HepG2 (cell line): Measurements from ENCODE around the gene ACSL1. TPM values are rescaled to one million over a fixed set of nuclear protein-coding genes. Genes with fewer than 3 reads are reported as not detected.

Experiments
- ATAC-seq: fragments of 200-7000 bp; cut with Tn5 transposase; 3 replicates; pipeline ENCODE4 v1.9.1; 2020; ENCODE audit warnings: mild to moderate bottlenecking, moderate library complexity
- BruUV-seq: library from RNA; stranded (reverse); fragments of 400-500 nt; replicated peaks from 2 replicates; lab custom pipeline; 2021; lab: Mats Ljungman, UMichigan
- CTCF ChIA-PET: fragments of 300-600 bp; formaldehyde crosslinking; extraction: SDS; loops from one replicate; lab custom pipeline; 2021; ENCODE audit warnings: low total read pairs, inconsistent platforms, low intra/inter-chr PET ratio; lab: Yijun Ruan, JAX
- POLR2A ChIA-PET: fragments of 350-600 bp; sonication (Branson Sonifier 250); formaldehyde crosslinking; loops from one replicate; lab custom pipeline; 2020; ENCODE audit warnings: antibody characterized with exemption, inconsistent platforms; lab: Yijun Ruan, JAX
- DNase-seq: peaks from one replicate; pipeline ENCODE4 v3.0.0-alpha.2; 2015; ENCODE audit warnings: low spot score
- FAIRE-seq: peaks from 3 replicates; lab custom pipeline; 2011; peaks lifted over from hg19 to GRCh38; lab: Jason Lieb, UNC
- H2AFZ ChIP-seq: one replicate; pipeline ENCODE4 v1.6.1; 2011; ENCODE audit warnings: low read length, inconsistent platforms
- H3K27ac ChIP-seq: fragments of 300-600 bp; 3 replicates; pipeline ENCODE4 v1.8.0; 2011; ENCODE audit warnings: mixed run types, mild to moderate bottlenecking, mixed read lengths, low read length, inconsistent platforms; ENCODE audit not compliant: insufficient read depth; ENCODE audit errors: extremely low read length
- H3K27me3 ChIP-seq, 2 experiments: fragments of 200-600 bp in 1 of 2; 2 replicates in 1 of 2; 3 replicates in 1 of 2; pipeline versions ENCODE4 v1.6.0 to v1.8.0; 2011; ENCODE audit warnings: low read length in 2 of 2, mild to moderate bottlenecking in 2 of 2, moderate library complexity in 2 of 2, inconsistent platforms in 1 of 2; ENCODE audit not compliant: insufficient read depth in 2 of 2, control insufficient read depth in 1 of 2
- H3K36me3 ChIP-seq, 2 experiments: fragments of 200-600 bp in 1 of 2; replicated peaks in 1 of 2; 2 replicates in 1 of 2; 3 replicates in 1 of 2; pipeline versions ENCODE4 v1.5.1 to v1.8.0; 2011; ENCODE audit warnings: low read length in 2 of 2, inconsistent platforms in 1 of 2; ENCODE audit not compliant: insufficient read depth in 2 of 2, control insufficient read depth in 1 of 2
- H3K4me1 ChIP-seq: 2 replicates; pipeline ENCODE4 v1.5.1; 2012; ENCODE audit warnings: low read length, inconsistent platforms; ENCODE audit not compliant: insufficient read depth
- H3K4me2 ChIP-seq: 2 replicates; pipeline ENCODE4 v1.6.0; 2011; ENCODE audit warnings: low read depth, low read length, inconsistent platforms
- H3K4me3 ChIP-seq, 3 experiments: fragments of 200-600 bp in 1 of 3; sonication (generic), shearing (Covaris generic) in 1 of 3; replicated peaks in 1 of 3; 2 replicates each; pipeline ENCODE4 v1.5.1; 2011 to 2016; ENCODE audit warnings: low read length in 3 of 3, inconsistent platforms in 2 of 3, low read depth in 2 of 3, mild to moderate bottlenecking in 2 of 3, control low read depth in 1 of 3, mixed read lengths in 1 of 3; ENCODE audit not compliant: insufficient read depth in 1 of 3
- H3K79me2 ChIP-seq: one replicate; pipeline ENCODE4 v1.6.1; 2011; ENCODE audit warnings: low read length, inconsistent platforms; ENCODE audit not compliant: insufficient read depth
- H3K9ac ChIP-seq: 2 replicates; pipeline ENCODE4 v1.6.0; 2011; ENCODE audit warnings: mild to moderate bottlenecking, low read depth, low read length, inconsistent platforms; ENCODE audit not compliant: insufficient read depth
- H3K9me3 ChIP-seq: 2 replicates; pipeline ENCODE4 v1.5.1; 2012; ENCODE audit warnings: mild to moderate bottlenecking, low read length
- H4K20me1 ChIP-seq: 2 replicates; pipeline ENCODE4 v1.6.0; 2011; ENCODE audit warnings: inconsistent platforms, mild to moderate bottlenecking, low read length, moderate library complexity; ENCODE audit not compliant: insufficient read depth
- ASH2L ChIP-seq: fragments of 300-600, 200-600 bp; sonication (generic); IDR thresholded peaks from 2 replicates; pipeline ENCODE4 v1.7.0; 2017; ENCODE audit warnings: low read depth, mild to moderate bottlenecking, moderate library complexity, mixed read lengths, low read length; ENCODE audit not compliant: insufficient read length
- HIVEP1 ChIP-seq: sonication (generic); formaldehyde crosslinking; IDR thresholded peaks from 2 replicates; pipeline ENCODE4 v1.4.0; 2020; ENCODE audit warnings: mild to moderate bottlenecking, missing genetic modification reagents
- JUNB ChIP-seq: sonication (generic); formaldehyde crosslinking; IDR thresholded peaks from 2 replicates; pipeline ENCODE4 v1.8.0; 2022; ENCODE audit warnings: missing genetic modification reagents, mild to moderate bottlenecking, borderline replicate concordance
- KMT2B ChIP-seq: IDR thresholded peaks from 2 replicates; pipeline ENCODE4 v1.6.1; 2016; ENCODE audit warnings: missing genetic modification reagents, missing compliant biosample characterization
- RAD51 ChIP-seq: fragments of 450-650 bp; IDR thresholded peaks from 2 replicates; pipeline ENCODE4 v1.6.1; 2016; ENCODE audit warnings: borderline replicate concordance
- THAP11 ChIP-seq: IDR thresholded peaks from 2 replicates; pipeline ENCODE4 v1.6.1; 2016; ENCODE audit warnings: missing biosample characterization, missing genetic modification reagents
- ZBTB1 ChIP-seq: sonication (generic); formaldehyde crosslinking; IDR thresholded peaks from 2 replicates; pipeline ENCODE4 v1.4.0; 2020; ENCODE audit warnings: missing genetic modification reagents, borderline replicate concordance
- ZFP90 ChIP-seq: sonication (generic); formaldehyde crosslinking; IDR thresholded peaks from 2 replicates; pipeline ENCODE4 v1.8.0; 2022; ENCODE audit warnings: missing genetic modification reagents, mild to moderate bottlenecking, inconsistent platforms, borderline replicate concordance
- ZFX ChIP-seq: sonication (generic); formaldehyde crosslinking; IDR thresholded peaks from 2 replicates; pipeline ENCODE4 v1.4.0; 2020; ENCODE audit warnings: mild to moderate bottlenecking, low read depth, missing genetic modification reagents, moderate library complexity
- ZNF446 ChIP-seq: sonication (generic); formaldehyde crosslinking; IDR thresholded peaks from 2 replicates; pipeline ENCODE4 v1.5.0; 2020; ENCODE audit warnings: mild to moderate bottlenecking, missing genetic modification reagents
- WGBS: methylation state at CpG from one replicate; pipeline ENCODE4 v1.1.6; 2017; ENCODE audit warnings: low lambda C conversion rate; 5-methylcytosine and 5-hydroxymethylcytosine counted together
- in situ Hi-C: cut with HindIII; loops from 2 replicates; pipeline ENCODE4 v1.10.0; 2017; ENCODE audit warnings: low pct_unique_long_range_greater_than_20kb; ENCODE audit not compliant: extremely low pct_ligation_motif_present
- intact Hi-C: fragments of 100-400 bp; cut with micrococcal nuclease; formaldehyde crosslinking; loops from one replicate; pipeline ENCODE4 v1.10.0; 2022; ENCODE audit not compliant: unreplicated experiment
- polyA plus RNA-seq, 8 experiments: library from polyadenylated mRNA; depleted of rRNA in 3 of 8; stranded (reverse) in 7 of 8; unstranded in 1 of 8; fragments of >200 nt; fragmentation: Illumina TruSeq in 4 of 8; extraction: Trizol in 4 of 8; gene quantifications; 2 replicates each; pipeline versions ENCODE4 v1.2.1 to v1.2.3, GENCODE V29; 2011 to 2016; ENCODE audit warnings: low read depth in 4 of 8, missing spikeins in 1 of 8, mixed read lengths in 1 of 8; ENCODE audit not compliant: insufficient read depth in 1 of 8
- total RNA-seq, 5 experiments: library from RNA; depleted of rRNA; stranded (reverse); fragments of >200 nt; fragmentation: Illumina TruSeq; extraction: Trizol; gene quantifications; 2 replicates each; pipeline ENCODE4 v1.2.3, GENCODE V29; 2016; ENCODE audit warnings: low read depth in 1 of 5
- TF ChIP-seq, protein P1 (sequence below): sonication (generic); formaldehyde crosslinking; IDR thresholded peaks from 2 replicates; pipeline ENCODE4 v1.4.0; 2020; ENCODE audit warnings: mild to moderate bottlenecking, missing genetic modification reagents
- TF ChIP-seq, protein P2 (sequence below): sonication (generic); formaldehyde crosslinking; conservative IDR thresholded peaks from 2 replicates; pipeline ENCODE4 v1.8.0; 2022; ENCODE audit warnings: low read depth, missing genetic modification reagents
- TF ChIP-seq, protein P3 (sequence below): sonication (generic); formaldehyde crosslinking; IDR thresholded peaks from 2 replicates; pipeline ENCODE4 v1.5.0; 2020; ENCODE audit warnings: missing genetic modification reagents, mild to moderate bottlenecking, borderline replicate concordance

Gene ACSL1
- total and polyA plus RNA-seq, 2 of the 13 experiments (the other 11 are each of a cell fraction or from before 2014, with no cell fraction given), result 10.0 to 29.8 TPM

DNA sequence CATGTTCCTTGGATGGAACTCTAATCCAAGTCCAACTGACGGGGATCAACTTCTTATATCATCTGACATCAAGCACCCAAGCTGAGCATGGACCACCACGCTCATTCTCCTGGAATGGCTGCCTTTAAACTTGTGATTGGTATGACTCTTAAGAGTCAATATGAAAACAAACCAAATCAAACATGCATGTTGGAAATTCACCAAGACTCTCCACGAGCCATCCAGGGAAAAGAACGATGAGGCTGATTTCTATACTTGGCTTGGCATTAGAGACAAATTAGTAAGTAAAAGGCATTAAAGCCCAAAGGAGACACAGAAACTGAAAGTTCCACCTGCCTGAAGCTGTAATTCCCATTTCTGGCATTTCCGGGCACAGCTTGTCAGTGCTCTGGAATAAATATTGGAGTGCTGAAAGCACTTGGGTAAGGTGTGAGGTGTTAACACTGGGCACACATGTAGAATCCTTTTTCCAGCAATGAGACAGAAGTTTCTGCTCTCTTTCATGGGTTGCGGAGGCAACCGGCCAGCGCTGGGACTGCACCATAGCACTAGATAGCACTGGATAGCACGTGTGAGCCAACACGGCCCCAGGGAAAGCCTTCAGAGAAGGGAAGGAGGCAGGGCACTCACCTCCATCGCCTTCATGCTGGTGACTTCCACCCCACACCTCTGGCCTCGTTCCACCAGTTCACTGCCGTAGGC lies 49.8 kb downstream of the ACSL1 start:
- 99% methylated on average over 13 of the region's 13 CpGs for WGBS
- peaks cover 3 to 4% of the 10 kb centered on the region in 2 experiments; a peak in 3 of 5 replicates for H3K36me3 ChIP-seq
- no TSS peak for BruUV-seq

DNA sequence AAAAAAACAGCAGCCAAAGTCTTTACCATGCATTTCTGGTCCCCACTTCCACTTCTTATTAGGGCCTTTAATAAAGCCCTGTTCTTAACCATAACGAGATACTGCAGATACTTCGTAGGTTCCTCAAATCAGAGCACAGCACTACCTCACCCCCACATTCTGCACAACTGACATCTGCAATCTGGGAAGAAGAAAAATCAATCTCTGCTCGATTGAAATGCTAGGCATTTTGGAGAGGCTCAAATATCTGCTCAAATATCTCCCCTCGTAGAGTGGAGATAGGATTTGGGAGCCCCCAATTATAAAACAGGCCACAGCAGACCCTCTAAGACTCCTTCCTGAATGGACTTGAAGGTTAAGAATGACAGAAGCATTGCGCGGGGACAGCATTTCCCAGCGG lies 51.6 kb downstream of the ACSL1 start:
- no peak overlapping the region for H2AFZ ChIP-seq
- H3K27me3 ChIP-seq, result no peaks in the 10 kb centered on the region
- peaks cover 3 to 7% of the 10 kb centered on the region in 2 experiments; a peak in 3 of 5 replicates for H3K36me3 ChIP-seq
- H3K9ac ChIP-seq, result no peak overlapping the region
- WGBS, result 94% methylated on average over 7 of the region's 7 CpGs
- in situ Hi-C loops (no loop called here), intact Hi-C loops (no loop called here)
- no peak overlapping the region for H3K27ac ChIP-seq
- no peak for ATAC-seq
- no TSS peak for BruUV-seq
- POLR2A ChIA-PET, result no interaction called here
- no peak for FAIRE-seq
- CTCF ChIA-PET, result no interaction called here
- H3K79me2 ChIP-seq, result no peaks in the 10 kb centered on the region
- no peaks in the 10 kb centered on the region for H3K9me3 ChIP-seq
- H3K4me3 ChIP-seq, result no peak overlapping the region
- H4K20me1 ChIP-seq, result no peaks in the 10 kb centered on the region
- no peak for DNase-seq
- H3K4me1 ChIP-seq, result peaks cover 17% of the 10 kb centered on the region
- no peak overlapping the region for H3K4me2 ChIP-seq
- TF ChIP-seq THAP11, result no peak
- TF ChIP-seq, protein P1, sequence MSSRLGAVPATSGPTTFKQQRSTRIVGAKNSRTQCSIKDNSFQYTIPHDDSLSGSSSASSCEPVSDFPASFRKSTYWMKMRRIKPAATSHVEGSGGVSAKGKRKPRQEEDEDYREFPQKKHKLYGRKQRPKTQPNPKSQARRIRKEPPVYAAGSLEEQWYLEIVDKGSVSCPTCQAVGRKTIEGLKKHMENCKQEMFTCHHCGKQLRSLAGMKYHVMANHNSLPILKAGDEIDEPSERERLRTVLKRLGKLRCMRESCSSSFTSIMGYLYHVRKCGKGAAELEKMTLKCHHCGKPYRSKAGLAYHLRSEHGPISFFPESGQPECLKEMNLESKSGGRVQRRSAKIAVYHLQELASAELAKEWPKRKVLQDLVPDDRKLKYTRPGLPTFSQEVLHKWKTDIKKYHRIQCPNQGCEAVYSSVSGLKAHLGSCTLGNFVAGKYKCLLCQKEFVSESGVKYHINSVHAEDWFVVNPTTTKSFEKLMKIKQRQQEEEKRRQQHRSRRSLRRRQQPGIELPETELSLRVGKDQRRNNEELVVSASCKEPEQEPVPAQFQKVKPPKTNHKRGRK (CRISPR knock-in tag), result no peak
- no peak for TF ChIP-seq ZFX
- TF ChIP-seq, protein P2, sequence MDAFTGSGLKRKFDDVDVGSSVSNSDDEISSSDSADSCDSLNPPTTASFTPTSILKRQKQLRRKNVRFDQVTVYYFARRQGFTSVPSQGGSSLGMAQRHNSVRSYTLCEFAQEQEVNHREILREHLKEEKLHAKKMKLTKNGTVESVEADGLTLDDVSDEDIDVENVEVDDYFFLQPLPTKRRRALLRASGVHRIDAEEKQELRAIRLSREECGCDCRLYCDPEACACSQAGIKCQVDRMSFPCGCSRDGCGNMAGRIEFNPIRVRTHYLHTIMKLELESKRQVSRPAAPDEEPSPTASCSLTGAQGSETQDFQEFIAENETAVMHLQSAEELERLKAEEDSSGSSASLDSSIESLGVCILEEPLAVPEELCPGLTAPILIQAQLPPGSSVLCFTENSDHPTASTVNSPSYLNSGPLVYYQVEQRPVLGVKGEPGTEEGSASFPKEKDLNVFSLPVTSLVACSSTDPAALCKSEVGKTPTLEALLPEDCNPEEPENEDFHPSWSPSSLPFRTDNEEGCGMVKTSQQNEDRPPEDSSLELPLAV (CRISPR knock-in tag), result no peak
- TF ChIP-seq ZNF446 (CRISPR knock-in tag), result no peak
- TF ChIP-seq HIVEP1 (CRISPR knock-in tag), result no peak
- TF ChIP-seq, protein P3, sequence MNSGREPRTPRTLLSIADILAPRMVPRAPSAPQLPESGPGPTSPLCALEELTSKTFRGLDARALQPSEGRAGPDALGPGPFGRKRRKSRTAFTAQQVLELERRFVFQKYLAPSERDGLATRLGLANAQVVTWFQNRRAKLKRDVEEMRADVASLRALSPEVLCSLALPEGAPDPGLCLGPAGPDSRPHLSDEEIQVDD (CRISPR knock-in tag), result no peak
- TF ChIP-seq ASH2L, result no peak
- TF ChIP-seq ZFP90 (CRISPR knock-in tag), result no peak
- no peak for TF ChIP-seq ZBTB1 (CRISPR knock-in tag)
- TF ChIP-seq KMT2B (CRISPR knock-in tag), result no peak
- no peak for TF ChIP-seq RAD51

More for the DNA sequence above, 49.8 kb downstream of the ACSL1 start:
- Histone ChIP-seq H3K4me2 (no peak overlapping the region), H3K27ac (no peak overlapping the region), H3K4me3 (no peak overlapping the region), H3K9ac (no peak overlapping the region), H3K27me3 (no peaks in the 10 kb centered on the region)
- no peak for FAIRE-seq
- ChIA-PET POLR2A (no interaction called here), CTCF (no interaction called here)
- no peak for TF ChIP-seq JUNB (CRISPR knock-in tag)
- TF ChIP-seq, all 625 proteins: peak for 0
- peaks cover 17% of the 10 kb centered on the region for H3K4me1 ChIP-seq
- DNase-seq (no peak), ATAC-seq (no peak; the same call in 2 of the 3 replicates)
- H3K9me3 ChIP-seq, result no peaks in the 10 kb centered on the region
- intact Hi-C loops (no loop called here), in situ Hi-C loops (no loop called here)
- no peak overlapping the region for H2AFZ ChIP-seq
- H3K79me2 ChIP-seq, result no peaks in the 10 kb centered on the region
- H4K20me1 ChIP-seq, result no peaks in the 10 kb centered on the region
